SH-SY5Y (cell line): Measurements from ENCODE around the gene SP6.

Source experiments
- GATA2 ChIP-seq: IDR thresholded peaks from 2 replicates; pipeline ENCODE4 v1.6.1; 2011; ENCODE audit warnings: mild to moderate bottlenecking, low read depth, low read length
- GATA3 ChIP-seq: IDR thresholded peaks from 2 replicates; pipeline ENCODE4 v1.6.1; 2011; ENCODE audit warnings: low read depth, mild to moderate bottlenecking, low read length, moderate library complexity

The SP6 gene

GRCh38 chr17:47850692-47851573, at the start of gene SP6:
Gene SP6 (minus strand): TSS chr17:47851163. CDS start chr17:47848429, 2,734 bp downstream.
- TF ChIP-seq GATA2 (no peak), GATA3 (no peak)

- TF ChIP-seq GATA2 (no peak), GATA3 (no peak)
Observed at GRCh38 chr17:47899643-47900042, 48.7 kb upstream of the SP6 start.

- TF ChIP-seq GATA3 = no peak
- TF ChIP-seq GATA2 = no peak
Observed at GRCh38 chr17:47898241-47898640, 47.3 kb upstream of the SP6 start.

- TF ChIP-seq GATA2 = no peak
Observed at GRCh38 chr17:47897561-47897960, 46.6 kb upstream of the SP6 start.

DNA sequence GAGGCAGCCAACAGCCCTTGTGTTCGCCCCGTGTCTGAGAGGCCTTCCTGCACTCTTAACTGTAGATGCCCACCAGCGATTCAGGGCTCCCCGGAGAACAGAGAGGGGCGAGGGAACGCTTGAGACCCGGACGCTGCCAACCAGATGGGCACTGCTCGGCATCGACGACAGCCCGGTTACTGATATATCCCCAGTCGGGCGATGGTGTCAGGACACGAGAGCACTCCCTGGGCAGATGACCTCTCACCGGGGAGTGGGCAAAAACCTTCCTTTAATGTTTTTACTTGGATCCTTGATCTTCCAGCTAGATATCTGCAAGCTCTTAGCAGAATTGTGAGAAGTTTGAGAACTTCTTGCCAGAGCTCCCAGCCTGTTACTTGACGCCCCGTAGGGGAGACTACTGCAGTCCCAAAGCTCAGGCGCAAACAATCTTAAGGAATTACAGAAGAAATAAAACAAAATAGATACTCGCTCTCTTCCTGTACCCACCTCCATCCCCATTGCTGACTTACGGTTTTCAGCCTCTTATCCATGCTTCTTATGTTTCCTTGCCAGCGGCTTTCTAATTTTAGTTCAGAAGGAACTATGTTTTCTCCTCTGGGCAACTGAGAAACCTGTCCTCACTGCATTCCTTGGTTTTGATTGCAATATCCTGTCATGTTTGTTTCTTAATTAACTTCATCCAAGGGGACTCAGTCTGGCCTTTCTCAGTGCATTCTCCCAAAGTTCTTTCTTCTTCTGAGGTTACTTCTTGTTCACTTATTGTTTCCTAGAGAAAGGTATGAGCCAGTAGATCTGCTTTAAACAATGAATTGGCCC, 45.9 kb upstream of the SP6 start:
- TF ChIP-seq GATA3 (no peak), GATA2 (no peak)

DNA sequence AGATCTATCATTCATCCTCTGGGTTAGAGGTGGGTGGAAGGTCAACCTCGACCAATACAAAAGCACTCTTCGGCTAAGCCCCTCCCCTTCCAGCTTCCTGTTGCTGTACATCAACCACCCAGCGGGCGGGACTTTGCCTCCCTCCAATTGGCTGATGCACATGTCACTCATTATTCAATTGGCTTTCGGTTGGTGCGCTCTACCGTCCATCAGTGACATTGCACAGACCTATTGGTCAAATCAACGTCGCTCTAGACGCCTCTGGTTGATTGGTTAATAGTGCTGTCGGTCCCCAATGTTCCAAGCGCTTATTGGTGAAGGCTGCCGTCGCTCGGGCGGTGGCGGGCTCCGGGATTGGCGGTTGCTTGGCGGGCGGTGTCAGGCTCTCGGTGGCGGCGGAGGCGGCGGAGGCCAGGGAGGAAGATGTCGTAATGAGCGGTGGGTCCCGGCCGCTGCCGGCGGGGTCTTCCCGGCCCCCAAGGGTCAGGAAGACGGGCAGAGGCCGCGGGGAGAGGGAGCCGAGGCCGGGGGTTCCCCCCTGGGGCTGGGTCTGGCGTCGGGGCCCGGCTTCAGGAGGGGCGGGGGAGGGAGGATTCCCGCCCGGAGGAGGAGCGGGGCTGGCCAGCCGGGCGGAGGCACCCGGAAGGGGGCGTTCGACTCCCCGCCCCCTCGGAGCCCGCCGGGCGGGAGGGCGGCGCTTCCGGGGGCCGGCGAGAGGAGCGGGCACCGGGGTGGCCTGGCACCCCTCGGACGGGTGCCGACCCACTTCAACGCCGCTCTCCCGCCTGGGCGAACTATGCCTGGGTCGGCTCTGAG, 45.1 kb upstream of the SP6 start, which contains the start of gene SP2:
Gene SP2, plus strand, starts transcription at position 381 of the 816 bp plus-strand sequence. Its CDS starts 51 bp downstream, at position 432.
- peak; percentile 32; the same call in 1 of the 2 replicates for TF ChIP-seq GATA2
- no peak for TF ChIP-seq GATA3

DNA sequence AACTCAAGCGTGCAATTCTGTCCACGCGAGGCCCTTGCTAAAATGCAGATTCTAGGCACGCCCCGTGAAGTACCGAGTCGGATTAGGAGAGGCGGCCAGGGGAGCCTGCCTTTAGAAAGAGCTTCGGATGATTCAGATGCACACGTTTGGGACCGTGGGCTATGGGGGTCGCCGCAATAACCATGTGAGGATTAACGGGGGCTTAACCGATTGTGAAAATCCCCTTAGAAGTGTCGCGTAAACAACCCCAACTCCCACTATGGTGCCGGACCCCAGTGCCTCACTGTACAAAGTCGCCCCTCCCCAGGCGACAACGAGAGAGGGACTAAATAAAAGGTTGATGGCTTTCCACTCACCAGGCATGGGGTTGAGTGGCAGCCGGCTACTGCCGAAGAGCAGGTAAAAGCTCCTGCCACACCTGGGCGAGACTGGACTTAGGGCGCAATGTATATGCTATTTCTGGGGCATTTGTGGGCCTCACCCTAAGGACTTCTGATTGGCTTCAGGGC, 44.4 kb upstream of the SP6 start:
- no peak for TF ChIP-seq GATA2
- no peak for TF ChIP-seq GATA3

DNA sequence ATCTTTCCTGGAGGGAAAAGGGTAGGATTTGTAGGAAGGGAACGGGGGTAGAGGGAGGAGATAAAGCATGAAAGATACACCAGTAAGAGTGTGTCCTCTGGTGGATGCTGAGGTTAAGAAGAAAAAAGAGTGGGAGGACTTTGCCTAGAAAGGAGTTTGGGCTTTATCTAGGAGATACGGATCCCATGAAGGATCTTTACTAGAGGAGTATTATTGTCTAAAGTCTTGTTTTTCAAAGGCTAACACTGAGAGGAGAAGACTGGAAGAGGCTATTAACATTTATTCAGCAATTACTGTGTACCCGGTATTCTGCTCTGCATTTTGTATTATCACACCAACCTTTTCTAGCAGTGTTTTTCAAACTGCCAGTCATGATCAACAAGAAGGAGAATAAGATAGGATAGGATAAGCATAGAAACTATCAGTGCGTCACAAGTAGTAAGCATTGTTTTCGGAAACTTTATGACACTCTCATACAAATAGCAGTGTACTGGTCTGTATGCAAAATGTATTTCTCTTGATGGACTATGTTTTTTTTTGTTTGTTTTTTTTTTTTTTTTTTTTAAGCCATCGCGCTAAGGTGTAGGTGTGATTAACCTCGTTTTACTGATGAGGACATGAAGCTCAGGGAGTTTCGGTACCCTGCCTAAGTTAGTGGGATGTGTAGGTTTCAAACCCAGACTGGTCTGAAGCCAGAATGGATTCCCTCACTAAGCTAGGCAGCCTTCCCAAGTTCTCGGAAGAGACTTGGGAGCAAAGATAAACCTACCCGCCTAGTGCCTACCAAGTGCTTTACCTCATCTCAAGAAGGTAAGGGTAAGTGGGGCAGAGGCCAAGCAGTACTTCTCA, 43.8 kb upstream of the SP6 start:
- TF ChIP-seq GATA2 (no peak), GATA3 (no peak)

GRCh38 chr17:47891545-47892088, 40.7 kb upstream of the SP6 start:
- TF ChIP-seq GATA3 (no peak), GATA2 (no peak)

- TF ChIP-seq GATA2 (no peak), GATA3 (no peak)
Observed at GRCh38 chr17:47889734-47890529, 39.0 kb upstream of the SP6 start.

GRCh38 chr17:47888293-47888692, 37.3 kb upstream of the SP6 start:
- TF ChIP-seq GATA2 (no peak), GATA3 (no peak)

GRCh38 chr17:47884905-47885730, 34.2 kb upstream of the SP6 start:
- no peak for TF ChIP-seq GATA2
- no peak for TF ChIP-seq GATA3
